ENCODE measurements around the gene BLID. TPM values are rescaled to one million over a fixed set of nuclear protein-coding genes. Genes with fewer than 3 reads are reported as not detected.

The BLID gene
- total RNA-seq, 1 donor from 2014 or later = 0.36 TPM

- intact Hi-C loops (cut with micrococcal nuclease) = loop anchor here (10.0 kb wide), 2 partner anchors 87 to 453 kb away; no protein-coding TSS in a partner anchor
- no peak for DNase-seq
- H3K36me3 ChIP-seq = no peaks in the 10 kb centered on the region
- H3K4me3 ChIP-seq = no peak overlapping the region
- H3K27ac ChIP-seq (replicated peaks) = peak overlapping the region; percentile 81
- H3K27me3 ChIP-seq (ENCODE audit: low read depth) = no peaks in the 10 kb centered on the region
- peak; percentile 60 for TF ChIP-seq CTCF (IDR thresholded peaks at IDR 0.05; ENCODE audit: borderline replicate concordance)
- peaks cover 28% of the 10 kb centered on the region for H3K4me1 ChIP-seq
- no peaks in the 10 kb centered on the region for H3K9me3 ChIP-seq (replicated peaks)
These were observed 7.7 kb downstream of the BLID start for GRCh38 chr11:122108192-122108799.

GRCh38 chr11:122107566-122107965, 8.4 kb downstream of the BLID start:
- peaks cover 29% of the 10 kb centered on the region for H3K4me1 ChIP-seq
- TF ChIP-seq CTCF (IDR thresholded peaks at IDR 0.05; ENCODE audit: borderline replicate concordance) = no peak
- DNase-seq = no peak
- H3K9me3 ChIP-seq (replicated peaks) = no peaks in the 10 kb centered on the region
- no peak overlapping the region for H3K4me3 ChIP-seq
- H3K27me3 ChIP-seq (ENCODE audit: low read depth) = no peaks in the 10 kb centered on the region
- no peaks in the 10 kb centered on the region for H3K36me3 ChIP-seq
- intact Hi-C loops (cut with micrococcal nuclease) = loop anchor here (10.0 kb wide), 2 partner anchors 87 to 453 kb away; no protein-coding TSS in a partner anchor
- H3K27ac ChIP-seq (replicated peaks) = peak overlapping the region; percentile 81

- intact Hi-C loops (cut with micrococcal nuclease) = loop anchor here (10.0 kb wide), 2 partner anchors 88 to 452 kb away; no protein-coding TSS in a partner anchor
- peaks cover 34% of the 10 kb centered on the region for H3K4me1 ChIP-seq
- H3K9me3 ChIP-seq (replicated peaks) = no peaks in the 10 kb centered on the region
- H3K4me3 ChIP-seq = no peak overlapping the region
- no peaks in the 10 kb centered on the region for H3K36me3 ChIP-seq
- H3K27me3 ChIP-seq (ENCODE audit: low read depth) = no peaks in the 10 kb centered on the region
- TF ChIP-seq CTCF (IDR thresholded peaks at IDR 0.05; ENCODE audit: borderline replicate concordance) = no peak
- no peak for DNase-seq
- H3K27ac ChIP-seq (replicated peaks) = peak overlapping the region; percentile 81
These were observed 9.0 kb downstream of the BLID start for GRCh38 chr11:122107045-122107444.

- no peak for DNase-seq
- TF ChIP-seq CTCF (IDR thresholded peaks at IDR 0.05; ENCODE audit: borderline replicate concordance) = no peak
- peaks cover 10% of the 10 kb centered on the region for H3K27me3 ChIP-seq (ENCODE audit: low read depth)
- H3K4me1 ChIP-seq = peaks cover 45% of the 10 kb centered on the region
- H3K4me3 ChIP-seq = no peak overlapping the region
- no peaks in the 10 kb centered on the region for H3K36me3 ChIP-seq
- no peaks in the 10 kb centered on the region for H3K9me3 ChIP-seq (replicated peaks)
- peak overlapping the region; percentile 31 for H3K27ac ChIP-seq (replicated peaks)
- intact Hi-C loops (cut with micrococcal nuclease) = loop anchor here (10.0 kb wide), 2 partner anchors 90 to 450 kb away; no protein-coding TSS in a partner anchor
These were observed 10.8 kb downstream of the BLID start for GRCh38 chr11:122105044-122105758.

GRCh38 chr11:122104341-122104740, 11.7 kb downstream of the BLID start:
- Histone ChIP-seq H3K27me3 (ENCODE audit: low read depth) (peaks cover 19% of the 10 kb centered on the region), H3K4me3 (no peak overlapping the region), H3K4me1 (peaks cover 51% of the 10 kb centered on the region), H3K36me3 (no peaks in the 10 kb centered on the region), H3K27ac (replicated peaks) (peak overlapping the region; percentile 31), H3K9me3 (replicated peaks) (no peaks in the 10 kb centered on the region)
- no peak for DNase-seq
- intact Hi-C loops (cut with micrococcal nuclease) = loop anchor here (10.0 kb wide), 2 partner anchors 90 to 450 kb away; no protein-coding TSS in a partner anchor
- TF ChIP-seq CTCF (IDR thresholded peaks at IDR 0.05; ENCODE audit: borderline replicate concordance) = no peak

Measured in left ventricle myocardium inferior (tissue), 1 donor.